NCI-H82 (cell line): ENCODE results near the gene ELAC1.
"Not testable (repeated sequence)": the region's sequence is repeated elsewhere in the genome, so short reads cannot be mapped to it uniquely, and the experiment has no call there.

Experiments used
- DNase-seq: peaks from one replicate; lab custom pipeline; 2025; lab: John Stamatoyannopoulos, UW

Gene ELAC1

DNA sequence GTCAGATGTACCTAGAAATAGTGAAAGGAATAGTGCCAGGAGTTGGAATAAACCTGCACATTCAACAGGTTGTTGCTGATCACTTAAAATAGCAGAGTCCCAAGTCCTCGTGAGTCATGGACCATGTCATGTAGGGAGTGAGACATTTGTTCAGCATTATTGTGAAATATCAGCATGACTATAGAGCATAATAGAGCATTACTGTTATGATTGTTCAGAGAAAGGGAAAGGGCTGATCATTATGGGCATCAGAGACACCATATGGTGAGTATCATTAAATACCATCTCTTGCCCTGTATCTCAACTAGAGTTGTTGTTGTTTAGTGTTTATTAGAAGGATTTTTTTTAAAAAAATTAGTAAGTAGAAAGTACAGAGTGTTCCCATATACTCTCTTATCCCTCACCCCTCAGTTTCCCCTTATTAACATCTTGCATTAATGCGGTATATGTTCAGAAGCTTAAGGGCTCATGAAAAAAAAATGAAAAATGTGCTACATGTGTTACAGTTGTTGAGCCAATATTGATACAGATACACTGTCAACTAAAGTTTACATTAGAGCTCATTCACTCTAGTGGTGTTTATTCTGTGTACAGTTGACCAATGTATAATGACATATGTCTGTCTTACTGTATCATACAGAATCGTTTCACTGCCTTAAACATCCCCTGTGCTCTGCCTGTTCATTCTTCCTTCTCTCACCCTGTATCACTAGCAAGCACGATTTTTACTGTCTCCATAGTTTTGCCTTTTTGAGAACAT is 5.7 kb downstream of the ELAC1 start:
- DNase-seq = no peak

DNA sequence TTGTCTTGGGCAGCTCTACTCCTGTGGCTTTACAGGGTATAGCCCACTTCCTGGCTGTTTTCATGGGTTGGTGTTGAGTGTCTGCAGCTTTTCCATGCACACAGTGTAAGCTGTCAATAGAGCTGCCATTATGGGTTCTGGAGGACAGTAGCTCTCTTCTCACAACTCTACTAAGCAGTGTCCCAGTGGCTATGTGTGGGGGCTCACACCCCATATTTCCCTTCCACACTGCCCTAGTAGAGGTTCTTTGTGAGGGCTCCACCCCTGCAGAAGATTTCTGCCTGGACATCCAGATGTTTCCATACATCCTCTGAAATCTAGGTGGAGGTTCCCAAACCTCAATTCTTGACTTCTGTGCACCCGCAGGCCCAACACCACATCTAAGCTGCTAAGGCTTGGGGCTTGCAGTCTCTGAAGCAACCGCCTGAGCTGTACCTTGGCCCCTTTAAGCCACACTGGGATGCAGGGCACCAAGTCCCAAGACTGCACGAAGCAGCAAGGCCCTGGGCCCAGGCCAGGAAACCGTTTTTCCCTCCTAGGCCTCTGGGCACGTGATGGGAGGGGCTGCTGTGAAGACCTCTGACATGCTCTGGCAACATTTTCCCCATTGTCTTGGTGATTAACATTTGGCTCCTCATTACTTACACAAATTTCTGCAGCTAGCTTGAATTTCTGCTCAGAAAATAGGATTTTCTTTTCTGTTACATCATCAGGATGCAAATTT is 9.4 kb downstream of the ELAC1 start:
- no peak for DNase-seq

DNA sequence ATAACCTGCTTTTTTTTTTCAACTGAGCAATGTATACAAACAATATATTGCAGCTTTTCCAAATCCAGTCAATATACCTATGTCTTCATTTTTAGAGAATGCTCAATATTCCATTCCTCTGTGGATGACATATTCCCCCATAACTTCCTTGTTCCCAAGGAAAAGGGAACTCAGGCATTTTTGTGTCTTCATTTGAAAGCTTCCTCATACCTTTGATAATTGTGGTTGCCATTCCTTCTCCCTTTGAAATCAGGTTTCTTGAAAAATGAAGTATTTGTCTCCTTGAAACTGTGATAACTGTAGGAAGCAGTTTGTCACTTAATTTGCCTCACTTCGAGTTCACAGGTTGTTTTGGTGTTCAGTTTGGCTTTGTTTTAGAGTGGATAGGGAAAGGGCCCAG is 13.5 kb downstream of the ELAC1 start:
- no peak for DNase-seq

DNA sequence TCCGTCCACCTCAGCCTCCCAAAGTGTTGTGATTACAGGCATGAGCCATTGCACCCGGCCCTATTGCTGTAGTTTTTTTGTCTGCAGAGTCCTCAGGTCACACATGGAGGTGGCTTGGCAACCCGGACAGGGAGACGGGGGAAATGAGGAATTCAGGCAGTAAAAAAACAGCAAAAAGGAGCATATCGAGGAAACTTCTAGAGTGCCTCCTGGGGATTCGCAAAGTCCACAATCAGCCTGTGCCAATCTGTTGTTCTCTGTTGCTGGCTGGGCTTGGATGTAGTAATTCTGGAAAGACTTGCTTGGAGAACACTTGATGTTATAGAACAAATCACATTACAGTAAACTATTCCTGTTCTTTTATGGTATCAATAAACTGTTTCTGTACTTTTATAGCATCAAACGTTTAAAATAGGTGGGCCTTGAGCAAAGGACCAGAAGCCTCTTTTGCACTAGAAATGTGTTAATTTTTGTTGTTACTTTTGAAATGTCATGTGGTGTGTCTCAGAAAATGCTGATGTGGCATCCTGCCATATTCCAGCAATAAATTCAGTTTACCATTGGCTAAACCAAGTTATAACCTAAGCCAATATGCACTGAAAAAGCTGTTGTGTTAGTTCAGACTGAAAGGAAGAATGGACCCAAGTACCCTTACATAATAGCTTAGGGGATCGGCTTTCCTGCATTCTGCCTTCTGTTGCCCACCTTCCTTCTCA is 14.4 kb downstream of the ELAC1 start:
- no peak for DNase-seq

DNA sequence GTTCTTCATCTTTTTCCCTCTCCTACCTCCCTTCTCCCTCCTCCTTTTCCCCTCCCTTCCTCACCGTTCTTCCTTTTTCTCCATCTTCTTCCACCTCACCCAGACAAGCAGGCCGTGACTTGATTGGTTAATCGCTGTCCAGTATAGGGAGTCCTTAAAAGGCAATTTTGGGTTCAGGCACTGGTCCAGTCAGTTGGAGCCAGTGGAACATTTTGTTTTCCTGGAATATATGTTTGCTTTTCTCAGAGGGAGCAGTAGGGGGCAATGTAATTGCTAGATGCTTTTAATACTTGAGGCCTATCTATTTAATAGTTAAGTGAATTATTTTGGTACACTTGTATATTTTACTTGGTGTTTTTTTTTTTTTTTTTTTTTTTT is 15.0 kb downstream of the ELAC1 start:
- no peak for DNase-seq

DNA sequence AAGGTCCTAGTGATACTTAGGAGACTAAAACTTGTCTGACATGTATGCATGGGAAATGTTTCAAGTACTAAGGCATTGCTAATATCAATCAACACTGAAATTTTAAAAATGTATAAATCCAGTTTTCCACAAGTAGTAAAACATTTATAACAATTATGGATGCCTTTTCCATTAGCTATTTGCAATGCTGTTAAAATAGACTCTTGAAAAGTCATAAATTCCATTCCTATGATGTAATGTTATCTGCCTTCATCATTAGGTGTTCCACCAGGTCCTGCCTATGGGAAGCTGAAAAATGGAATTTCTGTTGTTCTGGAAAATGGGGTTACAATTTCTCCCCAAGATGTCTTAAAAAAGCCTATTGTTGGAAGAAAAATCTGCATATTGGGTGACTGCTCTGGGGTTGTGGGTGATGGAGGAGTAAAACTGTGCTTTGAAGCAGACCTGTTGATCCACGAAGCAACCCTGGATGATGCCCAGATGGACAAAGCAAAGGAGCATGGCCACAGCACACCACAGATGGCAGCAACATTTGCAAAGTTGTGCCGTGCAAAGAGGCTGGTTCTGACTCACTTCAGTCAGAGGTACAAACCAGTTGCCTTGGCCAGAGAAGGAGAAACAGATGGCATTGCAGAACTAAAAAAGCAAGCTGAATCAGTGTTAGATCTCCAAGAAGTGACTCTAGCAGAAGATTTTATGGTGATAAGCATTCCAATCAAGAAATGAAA is 18.7 kb downstream of the ELAC1 start:
- no peak for DNase-seq

DNA sequence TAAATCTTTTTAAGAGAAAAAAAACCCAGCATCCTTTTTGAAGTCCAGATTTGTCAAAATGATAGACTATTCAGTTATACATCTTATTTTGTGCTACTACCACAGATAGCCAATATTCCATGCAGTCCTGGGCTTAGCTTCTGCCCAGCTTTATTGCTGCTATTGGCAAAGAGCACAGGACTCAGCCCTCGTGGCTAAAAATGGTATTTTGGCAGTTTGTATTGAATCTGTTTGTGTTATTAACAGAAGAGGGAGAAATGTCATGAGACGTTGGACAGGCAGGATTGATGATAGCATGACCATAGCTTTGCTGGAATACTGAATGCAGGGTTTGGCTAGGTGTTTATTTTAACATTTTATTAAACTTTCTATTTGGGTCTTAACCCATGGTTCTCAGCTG is 19.4 kb downstream of the ELAC1 start:
- DNase-seq = no peak

DNA sequence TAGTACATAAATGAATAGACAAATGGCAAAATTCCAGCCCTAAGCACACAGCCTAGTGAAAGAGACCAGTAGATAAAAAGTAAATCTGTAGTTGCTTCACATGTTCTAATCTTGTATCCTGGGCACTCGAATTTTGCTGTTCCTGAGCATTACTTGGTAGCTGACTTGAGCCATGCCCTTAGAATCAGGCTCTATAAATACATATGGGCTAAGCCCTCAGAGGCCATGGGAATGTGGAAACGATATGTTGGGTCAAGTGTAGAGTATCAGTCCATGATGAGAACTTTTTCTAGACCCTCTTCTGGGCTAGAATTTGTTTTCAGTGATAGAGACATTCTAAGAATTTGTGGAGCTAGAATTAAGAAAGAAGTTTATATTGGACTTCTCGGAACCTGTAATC is 21.9 kb downstream of the ELAC1 start:
- DNase-seq = no peak

DNA sequence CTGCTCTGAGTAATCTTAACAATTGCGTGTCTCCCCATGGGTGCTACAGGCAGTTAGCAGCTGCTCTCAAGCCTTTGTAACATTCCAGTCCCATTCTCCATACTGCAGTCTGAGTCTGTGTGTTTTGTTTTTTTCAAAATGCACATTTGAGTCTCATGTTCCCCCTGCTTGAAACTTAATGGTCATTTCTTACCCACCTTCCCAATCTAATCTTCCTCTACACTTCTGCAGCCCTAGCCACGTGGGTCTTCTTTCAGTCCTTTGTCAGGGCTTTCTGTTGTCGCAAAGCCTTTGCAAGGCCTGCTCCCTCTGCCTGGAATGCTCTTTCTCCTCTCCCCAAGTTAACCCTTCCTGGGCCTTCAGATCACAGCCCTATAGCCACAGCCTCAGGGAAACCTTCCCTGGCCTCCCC is 24.5 kb downstream of the ELAC1 start:
- no peak for DNase-seq

DNA sequence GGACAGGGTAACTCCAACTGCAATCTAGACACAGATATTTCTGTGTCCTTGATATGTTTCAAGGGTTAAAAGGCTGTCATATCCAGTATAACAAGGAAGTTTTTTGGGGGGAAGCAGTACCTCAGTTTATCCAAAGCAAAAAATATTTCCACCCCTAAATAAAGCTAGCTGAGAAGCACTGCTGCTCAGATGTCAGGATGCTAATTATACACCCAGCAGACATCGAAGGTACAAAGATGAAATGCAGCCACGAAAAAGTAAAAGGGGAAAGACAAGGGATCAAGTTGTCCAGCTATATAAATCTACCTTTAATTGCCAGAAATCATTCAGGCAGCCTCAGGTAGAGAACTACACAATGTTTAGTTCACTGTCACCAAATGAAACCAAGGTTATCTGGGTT is 26.2 kb downstream of the ELAC1 start:
- no peak for DNase-seq

DNA sequence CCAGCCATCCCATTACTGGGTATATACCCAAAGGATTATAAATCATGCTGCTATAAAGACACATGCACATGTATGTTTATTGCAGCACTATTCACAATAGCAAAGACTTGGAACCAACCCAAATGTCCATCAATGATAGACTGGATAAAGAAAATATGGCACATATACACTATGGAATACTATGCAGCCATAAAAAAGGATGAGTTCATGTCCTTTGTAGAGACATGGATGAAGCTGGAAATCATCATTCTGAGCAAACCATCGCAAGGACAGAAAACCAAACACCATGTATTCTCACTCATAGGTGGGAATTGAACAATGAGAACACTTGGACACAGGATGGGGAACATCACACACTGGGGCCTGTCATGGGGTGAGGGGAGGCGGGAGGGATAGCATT is 35.3 kb downstream of the ELAC1 start:
- DNase-seq = not testable (repeated sequence)

DNA sequence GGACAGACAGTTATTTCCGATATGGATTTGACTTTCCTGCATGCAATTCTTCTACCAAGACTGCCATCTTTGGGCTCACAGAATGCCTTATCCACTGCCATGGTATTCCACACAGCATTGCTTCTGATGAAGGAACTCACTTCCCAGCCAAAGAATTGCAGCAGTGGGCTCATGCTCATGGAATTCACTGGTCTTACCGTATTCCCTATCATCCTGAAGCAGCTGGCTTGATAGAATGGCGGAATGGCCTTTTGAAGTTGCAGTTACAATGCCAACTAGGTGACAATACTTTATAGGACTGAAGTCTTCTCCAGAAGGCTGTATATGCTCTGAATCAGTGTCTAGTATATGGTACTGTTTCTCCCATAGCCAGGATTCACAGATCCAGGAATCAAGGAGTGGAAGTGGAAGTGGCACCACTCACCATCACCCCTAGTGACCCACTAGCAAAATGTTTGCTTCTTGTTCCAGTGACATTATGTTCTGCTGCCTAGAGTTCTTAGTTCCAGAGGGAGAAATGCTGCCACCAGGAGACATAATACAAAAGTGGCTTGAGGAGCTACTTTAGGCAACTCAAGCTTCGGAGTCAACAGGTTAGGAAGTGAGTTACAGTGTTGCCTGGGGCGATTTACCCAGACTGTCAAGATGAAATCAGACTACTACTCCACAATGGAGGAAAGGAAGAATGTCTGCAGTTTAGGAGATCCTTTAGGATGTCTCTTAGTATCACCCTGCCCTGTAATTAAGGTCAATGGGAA is 38.4 kb downstream of the ELAC1 start:
- DNase-seq = no peak

DNA sequence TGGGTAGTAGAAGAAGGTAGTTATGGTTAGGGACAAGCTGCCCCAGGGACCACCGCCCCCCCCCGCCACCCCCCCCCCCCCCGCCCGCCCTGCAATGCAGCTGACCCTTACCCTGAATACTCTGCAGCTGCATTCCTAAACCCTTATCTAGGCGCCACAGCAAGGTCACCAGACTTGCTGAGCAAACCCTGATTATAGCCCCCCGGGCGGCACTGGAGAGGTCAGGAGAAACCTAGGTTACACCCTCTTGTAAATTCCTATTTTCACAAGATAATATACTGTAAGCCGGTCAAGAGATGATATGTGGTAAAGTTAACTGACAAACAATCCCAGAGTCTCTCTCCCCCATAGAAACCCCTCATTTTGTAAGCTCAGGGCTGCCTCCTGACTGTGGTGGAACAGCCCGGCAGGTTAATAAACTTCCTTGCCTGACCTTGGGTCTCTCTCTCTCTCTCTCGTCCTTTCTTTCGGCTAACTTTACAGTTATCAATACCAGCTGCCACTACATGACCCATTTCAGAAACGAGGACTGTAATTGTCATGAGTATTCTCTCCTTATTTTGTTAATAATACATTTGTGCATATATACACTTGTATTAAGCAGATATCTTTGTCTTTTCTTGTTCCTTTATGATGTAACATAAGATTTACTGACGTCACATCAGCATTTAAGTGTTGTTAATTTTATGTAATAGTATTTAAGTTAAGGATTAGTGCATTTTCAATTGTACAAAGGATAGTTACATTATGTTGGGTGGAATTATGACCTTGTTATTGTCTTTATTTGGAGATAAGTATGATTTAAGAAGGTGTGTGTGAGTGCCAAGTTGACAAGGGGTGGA is 39.3 kb downstream of the ELAC1 start:
- no peak for DNase-seq

DNA sequence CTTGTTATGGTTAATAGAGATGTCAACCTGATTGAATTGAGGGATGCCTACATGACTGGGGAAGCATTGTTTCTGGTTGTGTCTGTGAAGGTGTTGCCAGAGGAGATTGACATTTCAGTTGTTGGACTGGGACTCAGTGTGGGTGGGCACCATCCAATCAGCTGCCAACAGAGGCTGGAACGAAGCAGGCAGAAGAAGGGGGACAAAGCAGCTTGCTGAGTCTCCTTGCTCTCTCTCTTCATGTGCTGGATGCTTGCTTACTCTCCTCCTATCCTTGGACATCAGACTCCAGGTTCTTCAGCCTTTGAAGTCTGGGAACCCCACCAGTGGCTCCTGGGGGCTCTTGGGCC is 39.9 kb downstream of the ELAC1 start:
- DNase-seq = no peak

DNA sequence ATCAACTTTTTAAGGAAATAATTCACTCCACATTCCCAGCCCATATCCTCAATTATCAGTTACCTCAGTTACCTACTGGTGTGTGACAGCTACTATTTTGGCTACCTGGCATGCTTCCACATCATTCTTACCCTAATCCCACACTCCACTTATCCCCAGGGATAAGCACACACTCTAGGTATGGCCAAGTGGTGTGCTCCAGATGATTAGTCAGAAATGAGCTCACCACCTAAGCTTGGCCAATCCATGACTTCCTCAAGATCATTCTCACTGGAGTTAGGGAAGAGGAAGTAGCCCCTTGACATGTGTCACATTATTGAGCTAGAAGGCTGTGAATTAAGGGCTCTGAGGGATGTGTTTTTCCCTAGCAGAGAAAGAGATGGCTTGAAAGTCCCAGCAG is 41.2 kb downstream of the ELAC1 start:
- DNase-seq = peak; percentile 79

DNA sequence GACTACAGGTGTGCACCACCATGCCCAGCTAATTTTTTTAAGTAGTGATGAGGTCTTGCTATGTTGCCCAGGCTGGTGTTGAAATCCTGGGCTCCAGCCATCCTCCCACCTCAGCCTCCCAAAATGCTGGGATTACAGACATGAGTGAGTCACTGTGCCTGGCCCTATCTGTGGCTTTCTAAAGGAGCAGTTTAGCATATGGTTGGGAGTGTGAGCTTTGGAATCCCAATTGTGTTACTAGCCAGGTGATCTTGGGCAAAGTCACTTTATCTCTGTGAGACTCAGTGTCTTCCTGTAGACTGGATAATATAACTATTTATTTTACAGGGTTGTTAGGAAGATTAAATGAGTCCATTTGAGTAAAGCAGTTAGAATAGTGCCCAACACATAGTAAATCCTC is 42.4 kb downstream of the ELAC1 start:
- DNase-seq = no peak

DNA sequence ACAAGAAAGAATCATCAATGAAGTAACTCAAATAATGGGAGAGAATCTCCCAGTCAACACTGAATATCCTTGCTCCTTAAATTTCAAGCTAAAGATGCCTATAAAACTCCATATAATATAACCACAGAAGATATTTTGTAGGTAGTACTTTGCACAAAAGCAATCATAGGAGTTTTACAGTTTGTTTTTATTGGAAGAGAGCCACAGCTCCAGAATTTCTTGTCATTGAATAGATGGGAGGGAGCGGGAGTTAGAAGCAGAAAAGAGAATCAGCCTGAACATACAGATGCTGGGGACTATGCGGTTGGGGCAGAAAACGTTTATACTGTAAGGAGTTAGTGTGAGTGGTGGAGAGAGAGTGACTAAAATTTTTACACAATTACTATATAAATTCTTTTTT is 43.9 kb downstream of the ELAC1 start:
- DNase-seq = no peak

DNA sequence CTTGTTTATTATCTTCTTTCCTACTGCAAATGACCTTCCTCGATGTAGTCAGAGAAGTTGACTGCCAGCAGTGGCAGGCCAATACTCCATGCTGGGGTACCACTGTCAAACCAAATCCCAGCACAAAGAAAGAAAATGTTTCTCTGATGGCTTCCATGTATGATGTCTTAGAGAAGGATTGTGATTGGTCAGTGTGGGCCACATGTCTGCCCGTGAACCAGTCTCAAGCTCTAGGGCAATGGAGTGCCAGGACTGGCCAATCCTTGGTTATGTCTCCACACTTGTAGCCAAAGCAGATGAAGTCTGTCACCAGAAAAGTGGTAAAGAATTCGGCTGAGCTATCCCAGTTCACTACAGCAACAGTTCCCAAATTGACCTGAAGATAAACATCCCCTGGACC is 44.6 kb downstream of the ELAC1 start:
- no peak for DNase-seq

DNA sequence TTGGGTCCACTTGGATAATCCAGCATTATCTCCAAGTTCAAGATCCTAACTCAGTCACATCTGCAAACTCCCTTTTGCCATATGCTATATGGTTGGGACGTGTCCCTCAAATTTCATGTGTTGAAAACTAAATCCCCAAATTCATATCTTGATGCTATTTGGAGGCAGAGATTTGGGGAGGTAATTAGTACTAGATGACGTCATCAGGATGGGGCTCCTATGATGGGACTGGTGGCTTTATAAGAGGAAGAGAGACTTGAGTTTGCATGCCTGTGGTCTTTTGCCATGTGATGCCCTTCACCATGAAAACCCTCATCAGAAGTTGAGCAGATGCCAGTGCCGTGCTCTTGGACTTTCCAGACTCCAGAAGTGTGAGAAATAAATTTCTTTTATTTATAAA is 45.4 kb downstream of the ELAC1 start:
- DNase-seq = no peak

DNA sequence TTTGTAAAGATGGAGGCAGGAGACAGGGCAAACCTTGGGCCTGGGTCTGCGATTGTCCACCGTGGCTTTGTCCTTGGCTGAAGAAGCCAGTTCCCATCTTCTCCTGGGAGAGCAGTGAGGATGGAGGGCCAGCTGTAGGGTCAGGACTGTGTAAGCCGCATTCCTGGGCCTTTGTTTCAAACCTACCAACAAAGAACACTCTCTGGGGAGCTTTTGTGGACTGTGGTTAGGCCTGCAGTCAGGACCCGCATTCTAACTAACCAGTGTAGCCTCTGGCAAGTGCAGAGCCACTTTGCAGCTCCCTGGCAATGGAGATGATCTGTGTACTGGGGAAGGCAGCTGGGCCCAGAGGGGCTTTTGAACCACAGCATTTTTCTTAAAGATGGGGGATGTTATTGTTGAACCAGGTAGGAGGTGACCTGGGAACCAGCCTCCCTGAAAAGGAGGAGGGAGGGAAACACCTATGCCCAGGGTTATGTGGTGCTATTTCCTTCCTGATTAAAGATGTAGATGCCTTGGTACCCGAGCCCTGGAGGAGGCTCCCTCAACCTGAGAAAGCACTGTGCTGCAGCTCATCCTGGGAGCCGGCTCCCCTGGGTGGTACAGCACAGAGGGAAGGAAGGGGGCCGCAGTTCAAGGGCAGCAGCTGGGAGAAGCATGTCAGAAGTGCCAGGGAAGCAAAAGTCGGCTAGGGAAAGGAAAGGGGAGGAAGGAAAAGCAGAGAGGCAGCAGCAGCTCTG is 49.5 kb downstream of the ELAC1 start:
- DNase-seq = no peak
